Duodenal mucosa (tissue), 2 donors: Measurements from ENCODE around the gene MACROD2.

ENCODE experiments used
- H3K27ac ChIP-seq: one replicate; pipeline ENCODE4 v1.7.0; 2013; ENCODE audit warnings: low read depth, low read length
- H3K27me3 ChIP-seq, 2 donors: one replicate each; pipeline ENCODE4 v1.7.0; 2013; ENCODE audit warnings: low read length in 2 of 2, control low read depth in 1 of 2; ENCODE audit not compliant: insufficient read depth in 2 of 2, control insufficient read depth in 1 of 2
- H3K36me3 ChIP-seq, 2 donors: one replicate each; pipeline ENCODE4 v1.7.0; 2013; ENCODE audit warnings: low read length in 2 of 2, control low read depth in 1 of 2; ENCODE audit not compliant: insufficient read depth in 2 of 2, control insufficient read depth in 1 of 2
- H3K4me1 ChIP-seq, 2 donors: one replicate each; pipeline ENCODE4 v1.7.0; 2013; ENCODE audit warnings: low read length in 2 of 2, control low read depth in 1 of 2; ENCODE audit not compliant: insufficient read depth in 2 of 2, control insufficient read depth in 1 of 2
- H3K4me3 ChIP-seq, 2 donors: one replicate each; pipeline ENCODE4 v1.7.0; 2013; ENCODE audit warnings: low read length in 2 of 2, low read depth in 1 of 2
- H3K9ac ChIP-seq, 2 donors: one replicate each; pipeline ENCODE4 v1.7.0; 2013; ENCODE audit warnings: low read length in 2 of 2, low read depth in 1 of 2
- H3K9me3 ChIP-seq, 2 donors: one replicate each; pipeline ENCODE4 v1.7.0; 2013; ENCODE audit warnings: low read length in 2 of 2, control low read depth in 1 of 2; ENCODE audit not compliant: control insufficient read depth in 1 of 2

MACROD2 gene

GRCh38 chr20:15594158-15594695 lies 1598.9 kb downstream of the MACROD2 start:
- Histone ChIP-seq H3K9me3 (no peaks in the 10 kb centered on the region), H3K4me3 (no peak overlapping the region), H3K36me3 (no peaks in the 10 kb centered on the region), H3K27ac (no peak overlapping the region), H3K27me3 (no peaks in the 10 kb centered on the region), H3K9ac (no peak overlapping the region), H3K4me1 (no peaks in the 10 kb centered on the region)

DNA sequence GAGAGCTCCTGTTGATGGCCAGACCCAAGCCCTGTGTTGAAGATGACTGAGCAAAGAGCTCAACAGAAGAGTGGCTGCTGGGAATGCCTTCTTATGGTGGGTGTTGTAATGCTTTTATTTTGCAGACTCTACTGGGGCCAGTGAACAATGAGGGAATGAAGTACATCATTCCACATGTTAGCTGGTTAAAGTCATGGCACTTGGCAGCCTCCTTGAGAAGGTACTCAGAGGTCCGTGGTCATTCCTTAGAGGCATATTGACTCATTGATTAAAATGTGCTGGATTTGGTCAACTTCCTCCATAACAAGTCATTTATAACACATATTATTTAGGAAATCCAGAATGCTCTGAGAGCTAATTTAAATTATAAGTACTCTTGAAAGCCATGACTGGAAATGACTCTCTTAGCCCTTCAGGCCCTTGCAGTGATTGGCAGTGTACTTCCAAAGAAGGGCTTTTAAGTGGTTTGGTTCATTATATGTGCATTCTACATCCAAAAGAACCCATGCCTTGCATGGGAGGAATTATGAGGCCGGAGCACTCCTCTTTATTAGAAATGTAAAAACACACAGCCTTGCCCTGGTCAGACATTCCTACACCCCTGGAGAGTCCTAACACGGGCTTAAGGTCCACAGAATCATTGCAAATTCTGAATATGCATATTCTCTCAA lies 1601.0 kb downstream of the MACROD2 start:
- H3K4me1 ChIP-seq, result no peaks in the 10 kb centered on the region
- no peak overlapping the region for H3K27ac ChIP-seq
- H3K36me3 ChIP-seq, result no peaks in the 10 kb centered on the region
- H3K9me3 ChIP-seq, result no peaks in the 10 kb centered on the region
- no peaks in the 10 kb centered on the region for H3K27me3 ChIP-seq
- H3K9ac ChIP-seq, result no peak overlapping the region
- no peak overlapping the region for H3K4me3 ChIP-seq

DNA sequence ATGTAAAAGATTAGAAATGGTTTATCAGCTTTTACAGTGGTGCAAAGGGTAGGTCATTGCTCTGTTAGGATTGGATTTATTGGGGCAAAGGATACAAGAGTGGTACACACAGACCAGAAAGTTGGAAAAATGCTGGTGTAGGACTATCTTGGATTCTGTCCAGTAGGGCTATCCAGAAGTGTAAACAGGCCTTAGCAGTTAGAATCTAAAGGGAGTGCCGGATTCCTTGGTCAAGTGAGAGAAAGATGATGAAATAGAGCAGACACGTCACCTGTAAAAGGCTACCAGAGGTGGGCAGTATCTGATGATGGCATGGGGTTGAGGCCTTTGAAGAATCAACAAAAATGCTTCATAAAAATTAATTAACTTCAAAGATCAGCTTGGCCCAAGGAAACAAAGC lies 1602.0 kb downstream of the MACROD2 start:
- Histone ChIP-seq H3K9ac (no peak overlapping the region), H3K36me3 (no peaks in the 10 kb centered on the region), H3K4me3 (no peak overlapping the region), H3K4me1 (no peaks in the 10 kb centered on the region), H3K27ac (no peak overlapping the region), H3K9me3 (no peaks in the 10 kb centered on the region), H3K27me3 (no peaks in the 10 kb centered on the region)

- H3K27ac ChIP-seq, result no peak overlapping the region
- H3K9me3 ChIP-seq, result no peaks in the 10 kb centered on the region
- H3K4me3 ChIP-seq, result no peak overlapping the region
- H3K27me3 ChIP-seq, result no peaks in the 10 kb centered on the region
- H3K36me3 ChIP-seq, result no peaks in the 10 kb centered on the region
- H3K4me1 ChIP-seq, result no peaks in the 10 kb centered on the region
- H3K9ac ChIP-seq, result no peak overlapping the region
These were observed 1604.6 kb downstream of the MACROD2 start for GRCh38 chr20:15599961-15600360.

- no peaks in the 10 kb centered on the region for H3K4me1 ChIP-seq
- H3K9me3 ChIP-seq, result no peaks in the 10 kb centered on the region
- H3K4me3 ChIP-seq, result no peak overlapping the region
- H3K27me3 ChIP-seq, result no peaks in the 10 kb centered on the region
- no peak overlapping the region for H3K27ac ChIP-seq
- no peak overlapping the region for H3K9ac ChIP-seq
- no peaks in the 10 kb centered on the region for H3K36me3 ChIP-seq
These were observed 1605.2 kb downstream of the MACROD2 start for GRCh38 chr20:15600565-15600964.

DNA sequence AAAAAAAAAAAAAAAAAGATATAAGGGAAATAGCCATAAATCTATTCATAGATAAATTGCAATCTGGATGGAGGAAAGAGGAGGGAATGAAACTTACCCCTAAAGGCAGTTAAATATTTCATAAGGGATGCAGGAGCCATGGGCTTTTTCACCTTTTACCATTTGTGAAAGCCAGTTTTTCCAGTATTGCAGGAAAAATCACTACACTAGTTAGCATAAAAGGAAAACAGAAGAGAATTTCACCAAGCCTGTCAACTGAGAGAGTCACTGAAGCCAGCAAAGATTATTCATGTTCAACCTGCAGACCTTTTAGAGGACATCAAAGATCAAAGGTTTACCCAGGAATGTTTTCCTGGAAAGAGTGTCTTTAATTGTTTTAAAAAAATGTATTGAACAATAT lies 1608.2 kb downstream of the MACROD2 start:
- H3K4me3 ChIP-seq, result no peak overlapping the region
- no peak overlapping the region for H3K9ac ChIP-seq
- H3K36me3 ChIP-seq, result no peaks in the 10 kb centered on the region
- no peaks in the 10 kb centered on the region for H3K27me3 ChIP-seq
- H3K9me3 ChIP-seq, result no peaks in the 10 kb centered on the region
- no peak overlapping the region for H3K27ac ChIP-seq
- no peaks in the 10 kb centered on the region for H3K4me1 ChIP-seq

DNA sequence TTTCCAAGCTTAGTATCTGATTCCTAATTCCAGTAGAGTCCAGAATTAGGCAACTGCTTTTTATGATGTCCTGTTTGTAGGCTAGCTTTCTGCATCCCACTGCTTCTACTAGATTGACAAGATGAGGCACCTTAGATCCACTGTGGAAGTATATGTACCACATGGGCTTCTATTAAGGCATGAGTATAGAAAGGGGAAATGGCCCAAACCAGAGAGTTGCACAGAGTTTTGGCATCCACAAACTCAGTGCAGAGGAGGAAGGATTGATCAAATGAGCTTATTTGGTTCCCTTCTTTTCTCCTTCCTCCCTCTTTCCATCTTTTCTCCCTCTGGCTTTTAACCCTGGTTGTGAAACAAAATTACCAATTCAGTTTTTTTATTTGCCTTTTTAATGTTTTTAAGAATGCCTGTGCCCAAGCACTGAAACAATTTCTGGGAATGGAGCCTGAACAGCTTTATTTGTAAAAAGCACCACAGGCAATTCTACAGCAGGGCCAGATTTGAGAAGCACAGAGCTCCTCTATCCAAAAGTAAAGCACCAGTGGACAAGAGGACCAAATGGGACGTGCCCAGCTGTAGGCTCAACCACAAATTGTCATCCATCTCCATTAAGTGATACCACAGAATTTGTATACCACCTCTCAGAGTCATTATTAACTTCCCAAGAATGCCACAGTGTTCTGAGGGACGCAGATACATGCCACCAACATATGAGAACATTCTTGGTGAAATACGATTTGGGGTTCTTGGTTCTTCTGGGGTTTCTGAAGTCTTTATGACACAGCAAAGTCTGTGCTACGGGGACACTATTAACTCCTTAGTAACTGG lies 1608.9 kb downstream of the MACROD2 start:
- H3K27ac ChIP-seq, result no peak overlapping the region
- no peaks in the 10 kb centered on the region for H3K36me3 ChIP-seq
- H3K4me1 ChIP-seq, result no peaks in the 10 kb centered on the region
- H3K27me3 ChIP-seq, result no peaks in the 10 kb centered on the region
- no peak overlapping the region for H3K4me3 ChIP-seq
- no peaks in the 10 kb centered on the region for H3K9me3 ChIP-seq
- H3K9ac ChIP-seq, result no peak overlapping the region

GRCh38 chr20:15609921-15610320 lies 1614.6 kb downstream of the MACROD2 start:
- H3K4me1 ChIP-seq, result peaks cover 0 to 5% of the 10 kb centered on the region in 2 donors
- H3K36me3 ChIP-seq, result no peaks in the 10 kb centered on the region
- no peaks in the 10 kb centered on the region for H3K27me3 ChIP-seq
- H3K9ac ChIP-seq, result no peak overlapping the region
- no peaks in the 10 kb centered on the region for H3K9me3 ChIP-seq
- H3K4me3 ChIP-seq, result no peak overlapping the region
- no peak overlapping the region for H3K27ac ChIP-seq

- no peak overlapping the region for H3K4me3 ChIP-seq
- peaks cover 0 to 5% of the 10 kb centered on the region in 2 donors for H3K4me1 ChIP-seq
- no peaks in the 10 kb centered on the region for H3K9me3 ChIP-seq
- no peak overlapping the region for H3K9ac ChIP-seq
- H3K36me3 ChIP-seq, result no peaks in the 10 kb centered on the region
- no peak overlapping the region for H3K27ac ChIP-seq
- H3K27me3 ChIP-seq, result no peaks in the 10 kb centered on the region
These were observed 1615.5 kb downstream of the MACROD2 start for GRCh38 chr20:15610787-15611186.

DNA sequence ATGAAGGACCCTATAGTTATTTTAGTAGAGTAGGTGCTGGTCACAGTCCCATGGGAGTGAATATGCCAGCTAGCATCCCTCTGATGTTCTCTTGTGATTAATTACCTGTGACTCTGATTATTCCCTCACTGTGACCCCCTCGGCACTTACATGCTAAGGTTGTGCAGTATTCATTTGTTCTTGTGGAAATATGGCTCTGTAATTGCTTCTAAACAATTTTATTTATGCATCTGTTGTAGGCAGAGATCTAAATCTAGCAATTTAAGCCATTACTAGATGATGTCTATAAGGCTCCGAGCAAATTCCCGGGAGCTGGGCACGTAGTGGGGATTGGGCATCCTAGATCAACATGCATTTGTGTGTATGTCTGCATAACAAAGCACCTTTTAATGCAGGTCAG lies 1616.2 kb downstream of the MACROD2 start:
- Histone ChIP-seq H3K9ac (no peak overlapping the region), H3K27ac (no peak overlapping the region), H3K9me3 (no peaks in the 10 kb centered on the region), H3K4me3 (no peak overlapping the region), H3K4me1 (peaks cover 0 to 5% of the 10 kb centered on the region in 2 donors), H3K27me3 (no peaks in the 10 kb centered on the region), H3K36me3 (no peaks in the 10 kb centered on the region)
